Upper lobe of left lung (tissue), 6 donors: ENCODE data around the gene AHRR. TPM values are rescaled to one million over a fixed set of nuclear protein-coding genes. Genes with fewer than 3 reads are reported as not detected.

Source experiments
- ATAC-seq, 2 donors: fragments of 200-7000 bp; cut with Tn5 transposase; one replicate each; pipeline ENCODE4 v1.9.1; 2022; ENCODE audit warnings: mild to moderate bottlenecking in 2 of 2, moderate library complexity in 2 of 2; ENCODE audit not compliant: low FRiP score in 2 of 2
- DNase-seq, 2 donors: peaks; one replicate each; pipeline ENCODE4 v3.0.0-alpha.2; 2019 to 2020
- H3K27ac ChIP-seq, 4 donors: fragments of 200-600 bp; sonication (generic); one replicate each; pipeline ENCODE4 v1.5.1; 2016 to 2019
- H3K27me3 ChIP-seq, 4 donors: fragments of 200-600 bp; sonication (generic); one replicate each; pipeline ENCODE4 v1.5.1; 2017 to 2019
- H3K36me3 ChIP-seq, 4 donors: fragments of 200-600 bp; sonication (generic); one replicate each; pipeline ENCODE4 v1.5.1; 2016 to 2019
- H3K4me1 ChIP-seq, 4 donors: fragments of 200-600 bp; sonication (generic); one replicate each; pipeline ENCODE4 v1.5.1; 2018 to 2019
- H3K4me3 ChIP-seq, 4 donors: fragments of 200-600 bp; sonication (generic); one replicate each; pipeline ENCODE4 v1.5.1; 2017 to 2019; ENCODE audit warnings: mild to moderate bottlenecking in 2 of 4, moderate library complexity in 1 of 4
- H3K9me3 ChIP-seq, 4 donors: fragments of 200-600 bp; sonication (generic); one replicate each; pipeline ENCODE4 v1.5.1; 2018 to 2019
- EP300 ChIP-seq, 4 donors: sonication (generic); formaldehyde crosslinking; IDR thresholded peaks; one replicate each; pipeline ENCODE4 v1.5.1; 2017; ENCODE audit warnings: antibody characterized with exemption in 4 of 4, control low read depth in 2 of 4
- POLR2A ChIP-seq, 4 donors: fragments of 450-650 bp; IDR thresholded peaks; one replicate each; pipeline ENCODE4 v1.5.1; 2016 to 2017; ENCODE audit warnings: antibody characterized with exemption in 4 of 4, mild to moderate bottlenecking in 2 of 4
- POLR2AphosphoS5 ChIP-seq, 2 donors: sonication (generic); formaldehyde crosslinking; IDR thresholded peaks; one replicate each; pipeline ENCODE4 v1.5.1; 2017; ENCODE audit warnings: antibody characterized with exemption in 2 of 2
- WGBS, 2 donors: methylation state at CpG; one replicate each; pipeline ENCODE4 v1.1.5; 2017 to 2018; 5-methylcytosine and 5-hydroxymethylcytosine counted together
- total RNA-seq, 6 donors: library from RNA; depleted of rRNA in 4 of 6; stranded (reverse); fragments of >200 nt in 4 of 6; gene quantifications; one replicate each; pipeline versions ENCODE4 v1.1.0 to v1.2.1, GENCODE V29; 2016 to 2021
- TF ChIP-seq, protein P1 (sequence below), 6 experiments: fragments of 450-650 bp in 4 of 6; fragments of 200-600 bp in 2 of 6; sonication (generic) in 2 of 6; IDR thresholded peaks; one replicate each; pipeline ENCODE4 v1.5.1; 2016 to 2019; ENCODE audit warnings: antibody characterized with exemption in 6 of 6
- donor health status: DM: no; HTN: no; CAD: no; lungs with moderate emphysema.
- donor health status: DM: no; HTN: yes; CAD: no; lungs with severe emphysema.

Gene AHRR
- total RNA-seq, 6 donors from 2014 or later = 1.3 to 8.6 (median 4.4) TPM

DNA sequence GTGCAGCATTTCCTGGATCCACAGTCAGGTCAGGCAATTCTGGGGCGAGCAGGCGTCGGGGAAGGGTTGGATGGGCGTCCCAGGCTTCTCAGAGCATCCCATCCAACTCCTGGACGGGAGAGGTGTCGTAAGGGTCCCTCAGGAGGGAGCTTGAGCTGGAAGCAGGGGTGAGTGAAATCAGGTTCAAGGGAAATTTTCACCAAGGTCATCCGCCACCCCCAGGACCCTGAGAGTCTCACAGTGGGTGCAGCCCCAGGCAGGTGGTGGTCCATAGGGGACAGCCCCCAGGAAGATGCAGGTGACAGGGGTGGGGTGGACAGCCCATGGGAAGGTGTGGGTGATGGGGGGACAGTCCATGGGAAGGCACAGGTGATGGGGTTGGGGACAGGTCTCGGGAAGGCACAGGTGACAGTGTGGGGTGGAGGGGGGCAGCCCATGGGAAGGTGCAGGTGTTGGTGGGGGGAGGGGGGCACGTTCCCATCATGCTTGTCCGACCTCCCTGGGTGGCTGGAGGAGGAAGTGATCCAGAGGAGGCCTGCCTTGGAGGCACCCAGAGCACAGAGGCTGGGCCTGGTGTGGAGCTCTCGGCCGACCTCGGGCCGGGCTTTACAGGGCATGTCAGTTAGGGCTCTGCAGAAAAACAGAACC, 48.9 kb downstream of the AHRR start:
- Histone ChIP-seq H3K4me1 (peaks cover 8 to 47% (median 18%) of the 10 kb centered on the region in 4 donors), H3K9me3 (no peaks in the 10 kb centered on the region), H3K36me3 (no peaks in the 10 kb centered on the region), H3K27me3 (no peaks in the 10 kb centered on the region), H3K4me3 (no peak overlapping the region), H3K27ac (no peak overlapping the region)
- DNase-seq (peak; percentile 17 to 59), ATAC-seq (no peak)
- 78 to 99% methylated on average over 7 to 12 of the region's 14 CpGs for WGBS, 2 donors
- TF ChIP-seq, protein P1, sequence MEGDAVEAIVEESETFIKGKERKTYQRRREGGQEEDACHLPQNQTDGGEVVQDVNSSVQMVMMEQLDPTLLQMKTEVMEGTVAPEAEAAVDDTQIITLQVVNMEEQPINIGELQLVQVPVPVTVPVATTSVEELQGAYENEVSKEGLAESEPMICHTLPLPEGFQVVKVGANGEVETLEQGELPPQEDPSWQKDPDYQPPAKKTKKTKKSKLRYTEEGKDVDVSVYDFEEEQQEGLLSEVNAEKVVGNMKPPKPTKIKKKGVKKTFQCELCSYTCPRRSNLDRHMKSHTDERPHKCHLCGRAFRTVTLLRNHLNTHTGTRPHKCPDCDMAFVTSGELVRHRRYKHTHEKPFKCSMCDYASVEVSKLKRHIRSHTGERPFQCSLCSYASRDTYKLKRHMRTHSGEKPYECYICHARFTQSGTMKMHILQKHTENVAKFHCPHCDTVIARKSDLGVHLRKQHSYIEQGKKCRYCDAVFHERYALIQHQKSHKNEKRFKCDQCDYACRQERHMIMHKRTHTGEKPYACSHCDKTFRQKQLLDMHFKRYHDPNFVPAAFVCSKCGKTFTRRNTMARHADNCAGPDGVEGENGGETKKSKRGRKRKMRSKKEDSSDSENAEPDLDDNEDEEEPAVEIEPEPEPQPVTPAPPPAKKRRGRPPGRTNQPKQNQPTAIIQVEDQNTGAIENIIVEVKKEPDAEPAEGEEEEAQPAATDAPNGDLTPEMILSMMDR (IDR thresholded peaks at IDR 0.05) = no peak
- TF ChIP-seq POLR2A (IDR thresholded peaks at IDR 0.05) = no peak
- TF ChIP-seq EP300 (IDR thresholded peaks at IDR 0.05) = no peak
- no peak for TF ChIP-seq POLR2AphosphoS5 (IDR thresholded peaks at IDR 0.05)

DNA sequence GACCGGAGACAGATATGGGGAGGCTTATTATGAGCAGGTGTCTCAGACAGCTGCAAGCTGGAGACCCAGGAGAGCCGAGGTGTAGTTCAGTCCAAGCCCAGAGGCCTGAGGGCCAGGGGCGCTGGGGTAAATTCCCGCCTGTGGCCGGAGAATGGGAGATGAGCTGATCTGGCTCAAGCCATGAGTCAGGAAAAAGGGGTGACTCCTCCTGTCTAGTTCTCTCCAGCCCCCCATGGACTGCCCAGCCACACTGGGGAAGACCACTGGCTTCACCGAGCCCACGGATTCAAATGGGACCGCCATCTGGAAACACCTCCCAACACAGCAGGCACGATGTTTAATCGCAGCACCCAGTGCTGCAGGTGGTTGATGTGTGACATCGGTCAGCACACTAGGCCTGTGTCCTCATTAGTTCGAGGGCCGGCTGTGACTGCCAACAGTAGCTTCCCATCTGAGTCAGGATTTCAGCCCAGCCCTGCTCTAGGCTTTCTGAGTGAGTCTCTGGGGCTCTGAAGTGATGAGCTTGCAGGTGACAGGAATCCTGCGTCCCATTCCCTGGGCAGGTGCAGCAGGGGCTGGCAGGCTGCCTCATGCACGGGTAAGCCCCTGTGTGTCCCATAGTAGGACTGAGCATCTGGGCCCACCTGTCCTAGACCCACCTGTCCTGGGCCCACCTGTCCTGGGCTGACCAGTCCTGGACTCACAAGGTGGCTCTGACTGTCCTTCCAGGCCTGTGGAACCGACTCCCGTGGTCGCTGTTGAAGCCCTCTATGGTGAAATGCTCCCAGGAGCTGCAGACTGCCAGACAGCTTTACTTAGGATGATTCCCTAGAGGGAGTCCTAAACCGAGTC, 49.7 kb downstream of the AHRR start:
- TF ChIP-seq POLR2A (IDR thresholded peaks at IDR 0.05) = no peak
- TF ChIP-seq POLR2AphosphoS5 (IDR thresholded peaks at IDR 0.05) = no peak
- TF ChIP-seq, protein P1 (IDR thresholded peaks at IDR 0.05) = no peak
- no peak for TF ChIP-seq EP300 (IDR thresholded peaks at IDR 0.05)
- H3K4me3 ChIP-seq = no peak overlapping the region
- no peaks in the 10 kb centered on the region for H3K27me3 ChIP-seq

DNA sequence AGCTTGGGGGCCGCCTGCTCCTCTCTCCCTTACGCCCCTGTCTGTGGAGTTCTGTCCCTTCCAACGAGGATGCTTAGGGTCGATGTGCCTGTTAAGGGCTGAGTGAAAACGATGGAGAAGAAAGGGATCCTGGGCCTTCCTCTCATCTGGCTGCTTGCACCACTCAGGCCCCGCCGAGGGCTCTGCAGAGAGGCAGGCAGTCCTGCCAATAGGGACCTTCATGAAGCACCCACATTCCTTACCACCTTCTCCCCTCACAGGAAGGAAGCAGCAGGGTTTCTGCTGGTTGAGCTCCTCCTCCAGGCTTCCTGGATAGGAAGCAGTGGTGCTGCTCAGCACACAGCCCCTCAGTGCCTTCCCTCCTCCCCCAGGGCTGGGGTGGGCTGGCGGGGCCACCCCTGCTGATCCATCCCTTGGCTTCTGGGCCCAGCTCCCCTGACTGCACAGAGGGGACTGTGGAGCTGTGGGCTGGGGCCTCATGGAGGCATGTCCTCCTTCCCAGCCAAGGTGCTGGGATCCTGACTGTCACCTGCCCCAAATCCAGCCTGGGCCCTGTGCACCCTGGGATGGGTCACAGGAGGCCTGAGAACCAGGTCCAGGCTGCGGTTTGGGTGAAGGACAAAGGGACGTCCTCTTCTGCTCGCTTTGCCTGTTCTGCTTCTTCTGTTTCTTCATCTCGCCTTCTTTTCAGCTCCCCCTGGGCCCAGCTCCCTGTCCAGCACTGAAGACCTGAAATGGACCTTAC, 50.5 kb downstream of the AHRR start:
- Histone ChIP-seq H3K36me3 (no peaks in the 10 kb centered on the region), H3K27ac (peak overlapping the region in 1 of 4 donors; percentile 19), H3K27me3 (no peaks in the 10 kb centered on the region), H3K9me3 (no peaks in the 10 kb centered on the region), H3K4me3 (no peak overlapping the region), H3K4me1 (peaks cover 8 to 47% (median 18%) of the 10 kb centered on the region in 4 donors)
- no peak for ATAC-seq
- WGBS, 2 donors = 72 to 74% methylated on average over 7 to 12 of the region's 12 CpGs
- TF ChIP-seq, protein P1 (IDR thresholded peaks at IDR 0.05) = no peak
- TF ChIP-seq EP300 (IDR thresholded peaks at IDR 0.05) = no peak
- no peak for TF ChIP-seq POLR2A (IDR thresholded peaks at IDR 0.05)
- no peak for TF ChIP-seq POLR2AphosphoS5 (IDR thresholded peaks at IDR 0.05)
- peak in 1 of 2 donors; percentile 17 for DNase-seq

More for the DNA sequence above, 49.7 kb downstream of the AHRR start:
- WGBS, 2 donors = 96% methylated on average over 5 to 19 of the region's 19 CpGs
- Histone ChIP-seq H3K27ac (peak overlapping the region in 1 of 4 donors; percentile 19), H3K9me3 (no peaks in the 10 kb centered on the region), H3K4me1 (peaks cover 8 to 47% (median 18%) of the 10 kb centered on the region in 4 donors), H3K36me3 (no peaks in the 10 kb centered on the region)
- DNase-seq (peak in 1 of 2 donors; percentile 17), ATAC-seq (no peak)

DNA sequence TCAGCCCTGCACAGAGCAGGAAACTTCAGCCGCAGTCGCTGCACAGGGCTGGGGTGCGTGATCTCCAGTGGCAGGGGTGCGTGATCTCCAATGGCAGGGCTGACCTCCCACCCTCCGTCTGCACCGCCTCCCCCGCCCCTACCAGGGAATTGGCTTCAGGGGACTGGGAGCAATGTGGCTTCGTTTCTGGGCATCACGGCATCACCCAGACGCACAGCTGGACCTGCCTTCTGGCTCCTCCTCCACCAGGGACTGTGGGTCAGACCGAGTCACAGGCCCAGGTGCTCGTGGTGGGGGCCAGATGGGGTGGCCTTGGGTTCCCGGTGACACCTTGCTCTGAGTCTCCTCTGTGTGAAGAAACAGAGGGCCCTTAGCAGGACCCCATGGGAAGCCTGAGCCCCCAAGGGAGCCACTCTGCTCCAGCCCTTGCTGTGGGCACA, 51.1 kb downstream of the AHRR start:
- TF ChIP-seq POLR2A (IDR thresholded peaks at IDR 0.05) (no peak), POLR2AphosphoS5 (IDR thresholded peaks at IDR 0.05) (no peak), EP300 (IDR thresholded peaks at IDR 0.05) (no peak)
- TF ChIP-seq, protein P1 (IDR thresholded peaks at IDR 0.05) = no peak
- no peak overlapping the region for H3K4me3 ChIP-seq
- H3K27ac ChIP-seq = no peak overlapping the region
- no peaks in the 10 kb centered on the region for H3K9me3 ChIP-seq
- no peaks in the 10 kb centered on the region for H3K27me3 ChIP-seq
- WGBS, 2 donors = 91 to 93% methylated on average over 4 to 12 of the region's 13 CpGs
- peaks cover 8 to 47% (median 18%) of the 10 kb centered on the region in 4 donors for H3K4me1 ChIP-seq
- no peak for ATAC-seq
- DNase-seq = peak; percentile 18 to 36
- no peaks in the 10 kb centered on the region for H3K36me3 ChIP-seq
